Measurements from ENCODE around the gene ADNP2. TPM values are rescaled to one million over a fixed set of nuclear protein-coding genes. Genes with fewer than 3 reads are reported as not detected.

ADNP2 gene
- total and polyA plus RNA-seq, 2 of the 13 experiments (the other 11 are each of a cell fraction or from before 2014, with no cell fraction given): 10.8 to 25.5 TPM

- no peak overlapping the region for H3K27ac ChIP-seq (ENCODE audit: extremely low read length, insufficient read depth, low read length)
- no peak overlapping the region for H3K4me2 ChIP-seq (ENCODE audit: low read depth, low read length)
- 3% methylated on average over 3 of the region's 8 CpGs for WGBS (ENCODE audit: low lambda C conversion rate)
- ATAC-seq: peak; percentile 44; the same call in 2 of the 3 replicates
- H2AFZ ChIP-seq (ENCODE audit: low read length): no peak overlapping the region
- ChIA-PET POLR2A (no interaction called here), CTCF (ENCODE audit: low intra/inter-chr PET ratio, low total read pairs) (no interaction called here)
- BruUV-seq (replicated peaks): no TSS peak
- FAIRE-seq: no peak
- no peak overlapping the region for H3K9ac ChIP-seq (ENCODE audit: insufficient read depth, low read depth, low read length)
- H3K27me3 ChIP-seq (ENCODE audit: control insufficient read depth in 1 of 2, insufficient read depth in 2 of 2, low read length in 2 of 2): peaks cover 0 to 16% of the 10 kb centered on the region in 2 experiments; a peak in 2 of 5 replicates
- in situ Hi-C loops (cut with HindIII; ENCODE audit: extremely low pct_ligation_motif_present, low pct_unique_long_range_greater_than_20kb) (no loop called here), intact Hi-C loops (cut with micrococcal nuclease; ENCODE audit: unreplicated experiment) (no loop called here)
- H3K9me3 ChIP-seq (ENCODE audit: low read length): no peaks in the 10 kb centered on the region
- no peaks in the 10 kb centered on the region for H4K20me1 ChIP-seq (ENCODE audit: insufficient read depth, low read length)
- DNase-seq (ENCODE audit: low spot score): no peak
- no peaks in the 10 kb centered on the region for H3K36me3 ChIP-seq (replicated peaks in 1 of 2; ENCODE audit: control insufficient read depth in 1 of 2, insufficient read depth in 2 of 2, low read length in 2 of 2)
- H3K79me2 ChIP-seq (ENCODE audit: insufficient read depth, low read length): no peaks in the 10 kb centered on the region
- no peaks in the 10 kb centered on the region for H3K4me1 ChIP-seq (ENCODE audit: insufficient read depth, low read length)
- no peak overlapping the region for H3K4me3 ChIP-seq (replicated peaks in 1 of 3; ENCODE audit: insufficient read depth in 1 of 3, low read depth in 2 of 3, low read length in 3 of 3)
- no peak for TF ChIP-seq KMT2A (CRISPR knock-in tag; IDR thresholded peaks at IDR 0.05)
- TF ChIP-seq ZBTB21 (CRISPR knock-in tag; IDR thresholded peaks at IDR 0.05): no peak
- TF ChIP-seq MED8 (CRISPR knock-in tag; IDR thresholded peaks at IDR 0.05; ENCODE audit: insufficient replicate concordance): no peak
- TF ChIP-seq, protein P1, sequence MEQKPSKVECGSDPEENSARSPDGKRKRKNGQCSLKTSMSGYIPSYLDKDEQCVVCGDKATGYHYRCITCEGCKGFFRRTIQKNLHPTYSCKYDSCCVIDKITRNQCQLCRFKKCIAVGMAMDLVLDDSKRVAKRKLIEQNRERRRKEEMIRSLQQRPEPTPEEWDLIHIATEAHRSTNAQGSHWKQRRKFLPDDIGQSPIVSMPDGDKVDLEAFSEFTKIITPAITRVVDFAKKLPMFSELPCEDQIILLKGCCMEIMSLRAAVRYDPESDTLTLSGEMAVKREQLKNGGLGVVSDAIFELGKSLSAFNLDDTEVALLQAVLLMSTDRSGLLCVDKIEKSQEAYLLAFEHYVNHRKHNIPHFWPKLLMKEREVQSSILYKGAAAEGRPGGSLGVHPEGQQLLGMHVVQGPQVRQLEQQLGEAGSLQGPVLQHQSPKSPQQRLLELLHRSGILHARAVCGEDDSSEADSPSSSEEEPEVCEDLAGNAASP (CRISPR knock-in tag; IDR thresholded peaks at IDR 0.05; ENCODE audit: borderline replicate concordance): no peak
- TF ChIP-seq, protein P2, sequence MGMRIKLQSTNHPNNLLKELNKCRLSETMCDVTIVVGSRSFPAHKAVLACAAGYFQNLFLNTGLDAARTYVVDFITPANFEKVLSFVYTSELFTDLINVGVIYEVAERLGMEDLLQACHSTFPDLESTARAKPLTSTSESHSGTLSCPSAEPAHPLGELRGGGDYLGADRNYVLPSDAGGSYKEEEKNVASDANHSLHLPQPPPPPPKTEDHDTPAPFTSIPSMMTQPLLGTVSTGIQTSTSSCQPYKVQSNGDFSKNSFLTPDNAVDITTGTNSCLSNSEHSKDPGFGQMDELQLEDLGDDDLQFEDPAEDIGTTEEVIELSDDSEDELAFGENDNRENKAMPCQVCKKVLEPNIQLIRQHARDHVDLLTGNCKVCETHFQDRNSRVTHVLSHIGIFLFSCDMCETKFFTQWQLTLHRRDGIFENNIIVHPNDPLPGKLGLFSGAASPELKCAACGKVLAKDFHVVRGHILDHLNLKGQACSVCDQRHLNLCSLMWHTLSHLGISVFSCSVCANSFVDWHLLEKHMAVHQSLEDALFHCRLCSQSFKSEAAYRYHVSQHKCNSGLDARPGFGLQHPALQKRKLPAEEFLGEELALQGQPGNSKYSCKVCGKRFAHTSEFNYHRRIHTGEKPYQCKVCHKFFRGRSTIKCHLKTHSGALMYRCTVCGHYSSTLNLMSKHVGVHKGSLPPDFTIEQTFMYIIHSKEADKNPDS (CRISPR knock-in tag; IDR thresholded peaks at IDR 0.05): no peak
- TF ChIP-seq, protein P3, sequence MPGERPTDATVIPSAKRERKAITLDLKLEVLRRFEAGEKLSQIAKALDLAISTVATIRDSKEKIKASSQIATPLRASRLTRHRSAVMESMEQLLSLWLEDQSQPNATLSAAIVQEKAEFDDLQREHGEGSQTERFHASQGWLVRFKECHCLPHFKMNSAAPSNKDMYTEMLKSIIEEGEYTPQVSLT (CRISPR knock-in tag; IDR thresholded peaks at IDR 0.05; ENCODE audit: borderline replicate concordance, low read depth): no peak
- TF ChIP-seq, protein P4, sequence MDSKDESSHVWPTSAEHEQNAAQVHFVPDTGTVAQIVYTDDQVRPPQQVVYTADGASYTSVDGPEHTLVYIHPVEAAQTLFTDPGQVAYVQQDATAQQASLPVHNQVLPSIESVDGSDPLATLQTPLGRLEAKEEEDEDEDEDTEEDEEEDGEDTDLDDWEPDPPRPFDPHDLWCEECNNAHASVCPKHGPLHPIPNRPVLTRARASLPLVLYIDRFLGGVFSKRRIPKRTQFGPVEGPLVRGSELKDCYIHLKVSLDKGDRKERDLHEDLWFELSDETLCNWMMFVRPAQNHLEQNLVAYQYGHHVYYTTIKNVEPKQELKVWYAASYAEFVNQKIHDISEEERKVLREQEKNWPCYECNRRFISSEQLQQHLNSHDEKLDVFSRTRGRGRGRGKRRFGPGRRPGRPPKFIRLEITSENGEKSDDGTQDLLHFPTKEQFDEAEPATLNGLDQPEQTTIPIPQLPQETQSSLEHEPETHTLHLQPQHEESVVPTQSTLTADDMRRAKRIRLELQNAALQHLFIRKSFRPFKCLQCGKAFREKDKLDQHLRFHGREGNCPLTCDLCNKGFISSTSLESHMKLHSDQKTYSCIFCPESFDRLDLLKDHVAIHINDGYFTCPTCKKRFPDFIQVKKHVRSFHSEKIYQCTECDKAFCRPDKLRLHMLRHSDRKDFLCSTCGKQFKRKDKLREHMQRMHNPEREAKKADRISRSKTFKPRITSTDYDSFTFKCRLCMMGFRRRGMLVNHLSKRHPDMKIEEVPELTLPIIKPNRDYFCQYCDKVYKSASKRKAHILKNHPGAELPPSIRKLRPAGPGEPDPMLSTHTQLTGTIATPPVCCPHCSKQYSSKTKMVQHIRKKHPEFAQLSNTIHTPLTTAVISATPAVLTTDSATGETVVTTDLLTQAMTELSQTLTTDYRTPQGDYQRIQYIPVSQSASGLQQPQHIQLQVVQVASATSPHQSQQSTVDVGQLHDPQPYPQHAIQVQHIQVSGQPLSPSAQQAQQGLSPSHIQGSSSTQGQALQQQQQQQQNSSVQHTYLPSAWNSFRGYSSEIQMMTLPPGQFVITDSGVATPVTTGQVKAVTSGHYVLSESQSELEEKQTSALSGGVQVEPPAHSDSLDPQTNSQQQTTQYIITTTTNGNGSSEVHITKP (CRISPR knock-in tag; IDR thresholded peaks at IDR 0.05; ENCODE audit: low read depth): no peak
- no peak for TF ChIP-seq PAX8 (CRISPR knock-in tag; IDR thresholded peaks at IDR 0.05; ENCODE audit: borderline replicate concordance)
- no peak for TF ChIP-seq ZNF124 (CRISPR knock-in tag; IDR thresholded peaks at IDR 0.05)
- no peak for TF ChIP-seq SATB2 (CRISPR knock-in tag; IDR thresholded peaks at IDR 0.05)
These were observed 34.4 kb upstream of the ADNP2 start for GRCh38 chr18:80074697-80075096.
